Mucosa of stomach (tissue), 1 donor: Measurements from ENCODE around the gene GNAL.
"Not testable (repeated sequence)": the region's sequence is repeated elsewhere in the genome, so short reads cannot be mapped to it uniquely, and the experiment has no call there.

ENCODE experiments used
- H3K27me3 ChIP-seq: one replicate; pipeline ENCODE4 v1.7.0; 2013; ENCODE audit warnings: mild to moderate bottlenecking, low read length; ENCODE audit not compliant: control insufficient read depth, insufficient read depth
- H3K36me3 ChIP-seq: one replicate; pipeline ENCODE4 v1.7.0; 2013; ENCODE audit warnings: low read length; ENCODE audit not compliant: control insufficient read depth, insufficient read depth
- H3K4me1 ChIP-seq: one replicate; pipeline ENCODE4 v1.7.0; 2013; ENCODE audit warnings: mild to moderate bottlenecking, low read length; ENCODE audit not compliant: control insufficient read depth, insufficient read depth
- H3K4me3 ChIP-seq: one replicate; pipeline ENCODE4 v1.7.0; 2013; ENCODE audit warnings: low read length
- H3K9ac ChIP-seq: one replicate; pipeline ENCODE4 v1.7.0; 2013; ENCODE audit warnings: mild to moderate bottlenecking, low read length, moderate library complexity
- H3K9me3 ChIP-seq: one replicate; pipeline ENCODE4 v1.7.0; 2013; ENCODE audit warnings: mild to moderate bottlenecking, low read length, moderate library complexity; ENCODE audit not compliant: control insufficient read depth
- donor health status: Pancreatic carcinoma.

The GNAL gene

DNA sequence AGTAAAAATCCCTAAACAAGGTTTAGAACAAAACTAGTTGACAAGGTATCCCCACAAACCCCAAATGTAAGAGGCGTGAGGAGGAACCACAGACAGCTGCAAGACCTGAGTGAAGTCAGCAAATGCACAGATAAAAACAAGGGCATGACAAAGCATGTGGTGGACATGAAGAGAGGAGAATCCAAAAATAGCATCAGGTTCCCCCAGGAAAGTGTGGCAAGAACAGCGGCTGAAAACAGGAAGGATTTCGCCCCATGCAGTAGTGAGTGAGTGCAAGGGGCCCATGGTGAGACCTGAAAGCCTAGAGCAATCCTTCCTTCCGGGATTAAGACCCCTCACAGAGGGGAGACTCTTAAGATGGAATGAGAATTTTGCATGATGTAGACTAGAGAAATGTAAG, 227.8 kb downstream of the GNAL start:
- H3K36me3 ChIP-seq, H3K27me3 ChIP-seq, H3K4me1 ChIP-seq: not testable (repeated sequence)

GRCh38 chr18:11919522-11919921, 230.5 kb downstream of the GNAL start:
- H3K9me3 ChIP-seq, H3K36me3 ChIP-seq, H3K4me3 ChIP-seq, H3K4me1 ChIP-seq, H3K9ac ChIP-seq, H3K27me3 ChIP-seq: not testable (repeated sequence)

More for the DNA sequence above, 227.8 kb downstream of the GNAL start:
- not testable (repeated sequence) for H3K4me3 ChIP-seq, H3K9me3 ChIP-seq, H3K9ac ChIP-seq

DNA sequence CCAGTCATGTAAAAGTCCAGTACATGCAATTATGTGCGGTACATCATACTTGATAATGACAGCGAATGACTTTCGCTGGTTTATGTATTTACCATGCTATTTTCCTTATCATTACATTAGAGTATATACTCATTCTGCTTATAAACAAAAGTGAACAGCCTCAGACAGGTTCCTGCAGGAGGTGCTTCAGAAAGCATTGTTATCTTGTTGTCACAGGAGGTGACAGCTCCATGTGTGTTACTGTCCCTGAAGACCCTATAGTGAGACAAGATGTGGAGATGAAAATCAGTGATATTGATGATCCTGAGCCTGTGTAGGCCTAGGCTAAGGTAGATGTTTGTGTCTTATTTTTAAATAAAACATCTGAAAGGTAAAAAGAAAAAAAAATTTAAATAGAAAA, 234.4 kb downstream of the GNAL start:
- no peak overlapping the region for H3K4me3 ChIP-seq
- no peaks in the 10 kb centered on the region for H3K9me3 ChIP-seq
- no peaks in the 10 kb centered on the region for H3K4me1 ChIP-seq

DNA sequence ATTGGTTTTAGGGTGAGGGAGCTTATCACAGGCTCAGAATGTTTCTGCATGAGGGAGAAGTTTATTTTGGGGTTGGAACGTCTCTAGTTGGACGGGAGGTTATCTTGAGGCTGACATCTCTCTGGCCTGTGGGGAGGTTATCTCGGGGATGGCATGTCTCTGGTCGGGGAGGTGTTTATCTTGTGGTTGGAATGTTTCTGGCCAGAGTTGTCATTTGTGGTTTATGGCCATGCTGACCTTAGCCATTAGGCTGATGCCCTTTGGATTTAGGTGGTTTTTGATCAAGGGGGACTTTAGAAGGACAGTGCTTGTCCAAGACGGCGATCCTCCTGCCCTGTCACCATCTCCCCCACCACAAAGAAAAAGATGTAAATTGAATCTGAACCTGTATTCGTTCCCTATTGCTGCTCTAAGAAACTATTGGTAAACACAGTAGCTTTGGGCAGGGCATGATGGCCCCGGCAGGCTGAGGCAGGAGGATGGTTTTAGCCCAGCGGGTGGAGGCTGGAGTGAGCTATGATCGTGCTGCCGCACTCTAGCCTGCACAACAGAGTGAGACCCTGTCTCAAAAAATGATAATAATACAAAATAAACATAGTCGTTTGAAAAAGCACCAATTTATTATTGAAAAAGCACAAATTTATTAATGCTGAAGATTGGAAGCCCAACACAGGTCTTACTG, 236.9 kb downstream of the GNAL start:
- Histone ChIP-seq H3K9me3 (no peaks in the 10 kb centered on the region), H3K9ac (no peak overlapping the region), H3K4me1 (no peaks in the 10 kb centered on the region), H3K36me3 (no peaks in the 10 kb centered on the region), H3K4me3 (no peak overlapping the region), H3K27me3 (no peaks in the 10 kb centered on the region)

More for the DNA sequence above, 234.4 kb downstream of the GNAL start:
- H3K27me3 ChIP-seq = no peaks in the 10 kb centered on the region
- H3K36me3 ChIP-seq = no peaks in the 10 kb centered on the region
- no peak overlapping the region for H3K9ac ChIP-seq

DNA sequence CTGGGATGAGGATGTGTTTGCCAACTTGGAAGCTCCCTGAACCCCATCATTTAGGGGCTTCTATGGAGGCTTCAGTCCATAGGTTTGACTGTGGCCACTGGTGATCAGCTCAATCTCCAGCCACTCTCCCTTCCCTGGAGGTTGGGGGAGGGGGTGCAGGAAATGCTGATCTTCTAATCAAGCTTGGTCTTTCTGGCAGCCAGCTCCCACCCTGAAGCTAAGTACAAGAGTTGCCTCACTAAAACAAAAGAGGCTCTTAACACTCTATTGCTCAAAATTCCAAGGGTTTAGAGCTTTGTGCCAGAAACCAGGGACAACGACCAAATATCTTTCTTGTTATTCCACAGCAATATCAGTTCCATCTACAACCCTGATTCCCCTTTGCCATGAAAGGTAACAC, 238.4 kb downstream of the GNAL start:
- Histone ChIP-seq H3K9ac (no peak overlapping the region), H3K4me3 (no peak overlapping the region), H3K4me1 (no peaks in the 10 kb centered on the region), H3K9me3 (no peaks in the 10 kb centered on the region), H3K36me3 (no peaks in the 10 kb centered on the region), H3K27me3 (no peaks in the 10 kb centered on the region)

GRCh38 chr18:11932393-11932792, 243.3 kb downstream of the GNAL start:
- Histone ChIP-seq H3K4me3 (no peak overlapping the region), H3K9ac (no peak overlapping the region), H3K27me3 (no peaks in the 10 kb centered on the region), H3K9me3 (no peaks in the 10 kb centered on the region), H3K4me1 (no peaks in the 10 kb centered on the region), H3K36me3 (no peaks in the 10 kb centered on the region)
